ENCODE measurements around the gene HPSE2.

Gene HPSE2

DNA sequence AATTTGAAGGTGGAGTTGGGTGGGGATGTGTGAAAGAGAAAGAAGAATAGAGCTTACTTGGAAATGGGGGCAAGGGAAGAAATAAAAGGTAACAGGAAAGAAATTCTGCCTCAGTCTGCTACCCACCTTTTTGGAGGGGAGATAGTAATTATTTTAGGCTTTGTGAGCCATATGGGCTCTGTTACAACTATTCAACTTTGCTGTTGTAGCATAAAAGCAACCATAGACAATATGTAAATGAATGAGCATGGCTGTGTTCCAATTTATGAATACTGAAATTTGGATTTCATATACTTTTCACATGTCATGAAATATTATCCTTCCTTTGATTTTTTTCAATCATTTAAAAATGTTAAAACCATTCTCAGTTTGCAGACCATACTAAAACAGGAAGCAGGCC is 176.9 kb downstream of the HPSE2 start:
- Histone ChIP-seq H3K27me3 (ENCODE audit: control insufficient read depth, insufficient read depth, low read length) (no peaks in the 10 kb centered on the region), H3K9me3 (ENCODE audit: control insufficient read depth, low read depth, low read length) (no peaks in the 10 kb centered on the region), H3K27ac (ENCODE audit: low read length) (no peak overlapping the region), H3K4me1 (ENCODE audit: control insufficient read depth, low read depth, low read length) (no peaks in the 10 kb centered on the region), H3K36me3 (ENCODE audit: control insufficient read depth, low read depth, low read length) (no peaks in the 10 kb centered on the region), H3K9ac (ENCODE audit: low read length) (no peak overlapping the region), H3K4me3 (ENCODE audit: low read length) (no peak overlapping the region)

DNA sequence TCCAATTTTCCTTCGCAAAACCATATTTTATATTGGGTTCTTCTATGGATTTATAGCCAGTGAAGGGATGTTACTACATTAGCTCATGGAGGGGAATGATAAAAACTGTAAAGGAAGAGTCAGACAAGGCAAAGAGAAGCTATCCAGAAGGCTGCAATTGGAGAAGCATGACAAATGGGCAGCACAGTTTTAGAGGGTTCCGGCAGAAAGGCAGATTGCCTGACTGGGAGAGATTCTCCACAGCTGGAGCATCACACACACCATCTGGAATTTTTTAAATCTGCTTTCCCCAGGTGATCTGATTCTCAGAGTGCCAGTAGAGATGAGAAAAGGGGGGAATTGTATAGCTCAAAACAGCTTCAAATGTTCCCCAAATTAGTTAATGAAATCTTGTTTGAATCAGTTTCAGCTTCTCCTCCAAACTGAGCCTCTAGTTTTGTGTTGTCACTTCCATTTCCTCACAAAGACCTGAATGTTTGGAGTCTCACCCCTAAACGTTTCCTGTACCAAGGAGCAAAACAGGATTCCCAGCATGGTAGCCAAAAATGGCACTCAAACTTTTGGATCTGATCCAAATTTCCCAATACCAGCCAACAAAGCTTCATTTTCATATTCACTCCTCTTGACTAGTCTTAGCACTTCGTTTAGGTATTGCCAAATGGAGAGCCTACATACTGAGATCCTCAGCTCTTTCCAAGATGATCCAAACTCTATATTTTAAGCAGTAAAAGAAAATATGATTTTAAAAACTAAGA is 177.5 kb downstream of the HPSE2 start:
- H3K4me3 ChIP-seq (ENCODE audit: low read length): no peak overlapping the region
- no peaks in the 10 kb centered on the region for H3K9me3 ChIP-seq (ENCODE audit: control insufficient read depth, low read depth, low read length)
- no peaks in the 10 kb centered on the region for H3K4me1 ChIP-seq (ENCODE audit: control insufficient read depth, low read depth, low read length)
- H3K27me3 ChIP-seq (ENCODE audit: control insufficient read depth, insufficient read depth, low read length): no peaks in the 10 kb centered on the region
- no peaks in the 10 kb centered on the region for H3K36me3 ChIP-seq (ENCODE audit: control insufficient read depth, low read depth, low read length)
- no peak overlapping the region for H3K27ac ChIP-seq (ENCODE audit: low read length)
- H3K9ac ChIP-seq (ENCODE audit: low read length): no peak overlapping the region

DNA sequence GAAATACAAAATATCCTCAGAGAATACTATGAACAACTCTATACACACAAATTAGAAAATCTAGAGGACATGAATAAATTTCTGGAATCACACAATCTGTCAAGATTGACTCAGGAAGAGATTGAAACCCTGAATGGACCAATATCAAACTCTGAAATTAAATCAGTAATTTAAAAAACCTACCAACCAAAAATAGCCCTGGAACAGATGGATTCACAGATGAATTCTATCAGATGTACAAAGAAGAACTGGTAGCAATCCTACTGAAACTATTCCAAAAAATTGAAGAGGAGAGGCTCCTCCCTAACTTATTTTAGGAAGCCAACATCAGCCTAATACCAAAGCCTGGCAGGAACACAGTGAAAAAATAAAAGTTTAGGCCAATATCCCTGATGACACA is 190.0 kb downstream of the HPSE2 start:
- H3K9ac ChIP-seq (ENCODE audit: low read length): no peak overlapping the region
- no peaks in the 10 kb centered on the region for H3K27me3 ChIP-seq (ENCODE audit: control insufficient read depth, insufficient read depth, low read length)
- H3K27ac ChIP-seq (ENCODE audit: low read length): no peak overlapping the region
- H3K4me3 ChIP-seq (ENCODE audit: low read length): no peak overlapping the region
- no peaks in the 10 kb centered on the region for H3K36me3 ChIP-seq (ENCODE audit: control insufficient read depth, low read depth, low read length)
- H3K4me1 ChIP-seq (ENCODE audit: control insufficient read depth, low read depth, low read length): no peaks in the 10 kb centered on the region
- H3K9me3 ChIP-seq (ENCODE audit: control insufficient read depth, low read depth, low read length): peaks cover 17% of the 10 kb centered on the region

DNA sequence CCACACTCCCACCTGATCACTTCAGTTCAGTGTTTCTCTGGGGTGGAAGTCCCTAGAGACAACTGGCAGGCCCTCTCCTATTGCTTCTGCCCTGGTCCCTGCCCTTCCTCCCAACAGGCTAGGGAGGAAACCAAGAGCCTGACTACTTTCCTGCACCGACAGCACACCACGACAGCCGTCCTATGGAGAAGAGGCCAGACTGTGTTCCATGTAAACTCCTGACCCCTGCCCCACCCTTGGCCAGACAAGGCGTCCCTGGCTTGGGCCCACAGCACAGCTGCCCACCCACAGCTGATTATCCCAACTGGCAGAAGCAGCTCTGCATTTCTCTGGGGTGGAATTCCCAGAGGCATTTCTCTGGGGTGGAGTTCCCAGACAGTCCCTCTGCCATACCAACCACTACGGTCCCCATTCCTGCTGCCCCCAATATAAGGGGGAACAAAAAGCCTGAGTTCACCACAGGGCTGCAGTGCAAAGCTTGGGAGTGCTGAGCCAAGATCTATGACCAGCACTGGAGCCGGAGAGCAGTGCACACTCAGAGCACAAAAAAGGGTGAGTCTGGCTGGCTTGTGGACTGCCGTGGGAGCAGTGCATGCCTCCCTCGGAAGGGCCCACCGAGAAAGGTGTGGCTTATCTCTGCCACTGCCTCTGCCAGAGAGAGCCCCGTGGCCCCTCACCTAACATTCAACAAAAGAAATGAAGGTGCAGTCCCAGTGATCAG is 193.4 kb downstream of the HPSE2 start:
- Histone ChIP-seq H3K27me3 (ENCODE audit: control insufficient read depth, insufficient read depth, low read length) (no peaks in the 10 kb centered on the region), H3K4me3 (ENCODE audit: low read length) (no peak overlapping the region), H3K4me1 (ENCODE audit: control insufficient read depth, low read depth, low read length) (no peaks in the 10 kb centered on the region), H3K36me3 (ENCODE audit: control insufficient read depth, low read depth, low read length) (no peaks in the 10 kb centered on the region), H3K9ac (ENCODE audit: low read length) (no peak overlapping the region), H3K9me3 (ENCODE audit: control insufficient read depth, low read depth, low read length) (peaks cover 17% of the 10 kb centered on the region), H3K27ac (ENCODE audit: low read length) (no peak overlapping the region)

DNA sequence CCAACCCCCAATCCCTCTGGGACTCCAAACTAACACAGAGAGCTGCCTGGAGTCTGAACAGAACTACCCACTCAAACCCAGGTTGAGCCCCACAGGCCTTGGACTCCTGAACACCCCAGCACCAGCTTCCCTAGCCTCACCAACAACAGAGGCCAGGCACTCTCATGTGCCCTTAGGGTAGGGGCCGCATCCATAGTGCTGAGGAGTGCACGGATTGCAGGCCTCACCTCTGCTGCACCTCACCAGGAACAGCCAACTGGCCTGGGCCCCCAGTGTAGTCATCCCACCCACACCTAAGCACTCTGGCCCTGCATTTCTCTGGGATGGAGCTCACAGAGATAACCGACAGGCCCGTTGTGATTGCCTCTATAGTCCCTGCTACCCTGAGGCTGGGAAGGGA is 194.2 kb downstream of the HPSE2 start:
- peaks cover 17% of the 10 kb centered on the region for H3K9me3 ChIP-seq (ENCODE audit: control insufficient read depth, low read depth, low read length)
- no peak overlapping the region for H3K27ac ChIP-seq (ENCODE audit: low read length)
- no peaks in the 10 kb centered on the region for H3K4me1 ChIP-seq (ENCODE audit: control insufficient read depth, low read depth, low read length)
- H3K4me3 ChIP-seq (ENCODE audit: low read length): no peak overlapping the region
- no peak overlapping the region for H3K9ac ChIP-seq (ENCODE audit: low read length)
- H3K27me3 ChIP-seq (ENCODE audit: control insufficient read depth, insufficient read depth, low read length): no peaks in the 10 kb centered on the region
- no peaks in the 10 kb centered on the region for H3K36me3 ChIP-seq (ENCODE audit: control insufficient read depth, low read depth, low read length)

DNA sequence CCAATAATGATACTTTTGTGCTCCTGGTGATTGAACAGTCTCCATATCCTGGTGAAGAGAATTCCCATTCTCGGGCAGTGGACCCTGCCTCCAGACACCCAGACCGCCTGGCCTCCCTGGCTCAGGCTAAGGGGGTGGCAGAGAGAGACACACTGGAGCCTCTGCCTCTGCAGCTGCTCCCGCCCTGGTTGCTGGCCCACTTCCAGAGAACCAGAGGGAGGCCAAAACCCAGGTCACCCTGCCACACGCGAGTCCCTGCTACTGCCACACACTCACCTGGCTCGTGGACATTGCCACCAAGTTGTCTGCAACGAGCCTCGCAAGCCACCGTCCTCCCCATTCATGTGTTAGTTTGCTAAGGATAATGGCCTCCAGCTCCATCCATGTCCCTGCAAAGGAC is 221.8 kb downstream of the HPSE2 start:
- H3K9ac ChIP-seq (ENCODE audit: low read length): no peak overlapping the region
- no peaks in the 10 kb centered on the region for H3K4me1 ChIP-seq (ENCODE audit: control insufficient read depth, low read depth, low read length)
- no peaks in the 10 kb centered on the region for H3K27me3 ChIP-seq (ENCODE audit: control insufficient read depth, insufficient read depth, low read length)
- H3K4me3 ChIP-seq (ENCODE audit: low read length): no peak overlapping the region
- no peaks in the 10 kb centered on the region for H3K9me3 ChIP-seq (ENCODE audit: control insufficient read depth, low read depth, low read length)
- H3K36me3 ChIP-seq (ENCODE audit: control insufficient read depth, low read depth, low read length): no peaks in the 10 kb centered on the region
- H3K27ac ChIP-seq (ENCODE audit: low read length): no peak overlapping the region

DNA sequence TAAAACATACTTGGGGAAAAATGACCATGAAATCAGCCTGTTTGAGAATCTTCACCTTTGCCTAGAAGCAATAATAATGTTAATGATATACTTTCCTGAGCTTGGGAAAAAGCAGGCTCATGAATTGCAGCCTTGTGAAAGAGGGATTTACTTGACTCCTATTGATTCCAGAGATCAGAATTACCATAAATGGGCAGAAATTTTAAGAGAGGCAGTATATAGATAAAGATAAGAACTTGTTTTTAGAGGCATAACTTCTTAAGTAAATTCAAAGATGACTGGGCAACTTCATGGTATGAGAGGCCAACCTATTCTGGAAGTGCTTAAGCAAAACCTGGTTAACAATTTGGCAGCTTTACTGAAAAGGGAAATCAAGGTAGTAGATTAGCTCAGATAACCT is 225.4 kb downstream of the HPSE2 start:
- Histone ChIP-seq H3K4me3 (ENCODE audit: low read length) (no peak overlapping the region), H3K27me3 (ENCODE audit: control insufficient read depth, insufficient read depth, low read length) (no peaks in the 10 kb centered on the region), H3K9ac (ENCODE audit: low read length) (no peak overlapping the region), H3K9me3 (ENCODE audit: control insufficient read depth, low read depth, low read length) (no peaks in the 10 kb centered on the region), H3K4me1 (ENCODE audit: control insufficient read depth, low read depth, low read length) (no peaks in the 10 kb centered on the region), H3K27ac (ENCODE audit: low read length) (no peak overlapping the region), H3K36me3 (ENCODE audit: control insufficient read depth, low read depth, low read length) (no peaks in the 10 kb centered on the region)

DNA sequence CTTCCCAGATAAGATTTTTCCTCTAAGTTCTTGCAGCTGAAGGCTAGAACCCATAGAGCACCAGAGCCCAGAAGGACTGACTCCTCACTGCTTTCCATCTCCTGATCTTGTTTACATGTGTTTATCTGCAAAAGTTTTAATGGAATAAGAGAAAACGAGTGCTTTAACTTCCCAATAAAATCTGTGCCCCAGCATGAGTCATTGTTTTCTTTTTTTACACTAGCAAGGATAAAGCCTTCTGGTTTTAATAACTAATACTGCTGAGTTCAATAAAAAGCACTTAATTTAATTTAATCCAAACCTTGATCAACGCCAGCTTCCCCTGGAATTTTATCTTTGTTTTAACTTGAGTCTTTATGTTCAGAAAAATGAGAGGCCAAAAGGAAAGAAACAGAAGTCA is 227.6 kb downstream of the HPSE2 start:
- Histone ChIP-seq H3K4me3 (ENCODE audit: low read length) (no peak overlapping the region), H3K27ac (ENCODE audit: low read length) (no peak overlapping the region), H3K4me1 (ENCODE audit: control insufficient read depth, low read depth, low read length) (no peaks in the 10 kb centered on the region), H3K9me3 (ENCODE audit: control insufficient read depth, low read depth, low read length) (no peaks in the 10 kb centered on the region), H3K9ac (ENCODE audit: low read length) (no peak overlapping the region), H3K27me3 (ENCODE audit: control insufficient read depth, insufficient read depth, low read length) (no peaks in the 10 kb centered on the region), H3K36me3 (ENCODE audit: control insufficient read depth, low read depth, low read length) (no peaks in the 10 kb centered on the region)

DNA sequence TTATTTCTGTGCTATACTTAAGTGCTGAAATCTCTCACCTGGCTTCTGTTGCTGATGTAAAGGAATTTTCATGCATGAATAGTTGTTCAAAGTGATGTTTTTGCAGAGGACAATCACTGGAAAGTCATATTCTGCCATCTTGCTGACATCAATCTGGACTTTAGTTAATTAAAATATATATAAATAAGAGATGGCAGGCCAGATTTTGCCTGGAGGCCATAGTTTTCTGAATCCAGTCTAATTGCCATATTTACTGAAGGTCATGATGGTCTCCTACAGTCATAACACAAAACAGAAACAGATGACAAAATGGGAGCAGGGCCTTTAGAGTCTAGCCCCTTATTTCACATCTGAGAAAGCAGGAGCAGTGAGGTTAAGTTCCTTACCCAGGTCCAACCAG is 228.2 kb downstream of the HPSE2 start:
- no peak overlapping the region for H3K27ac ChIP-seq (ENCODE audit: low read length)
- H3K36me3 ChIP-seq (ENCODE audit: control insufficient read depth, low read depth, low read length): no peaks in the 10 kb centered on the region
- H3K9me3 ChIP-seq (ENCODE audit: control insufficient read depth, low read depth, low read length): no peaks in the 10 kb centered on the region
- H3K9ac ChIP-seq (ENCODE audit: low read length): no peak overlapping the region
- no peaks in the 10 kb centered on the region for H3K27me3 ChIP-seq (ENCODE audit: control insufficient read depth, insufficient read depth, low read length)
- H3K4me1 ChIP-seq (ENCODE audit: control insufficient read depth, low read depth, low read length): no peaks in the 10 kb centered on the region
- H3K4me3 ChIP-seq (ENCODE audit: low read length): no peak overlapping the region

DNA sequence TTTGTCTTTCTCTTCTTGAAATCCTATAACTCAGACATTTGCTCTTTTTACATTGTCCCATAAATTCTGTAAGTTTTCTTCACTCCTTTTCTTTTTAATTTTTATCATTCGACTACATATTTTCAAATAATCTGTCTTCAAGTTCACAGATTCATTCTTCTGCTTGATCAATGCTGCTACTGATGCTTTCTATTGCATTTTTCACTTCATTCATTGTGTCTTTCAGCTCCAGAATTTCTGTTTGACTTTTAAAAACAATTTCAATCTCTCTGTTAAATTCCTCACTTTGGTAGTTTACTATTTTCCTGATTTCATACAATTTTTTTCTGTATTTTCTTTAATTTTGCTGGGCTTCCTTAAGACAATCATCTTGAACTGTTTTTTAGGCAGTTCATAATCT is 230.4 kb downstream of the HPSE2 start:
- H3K9ac ChIP-seq (ENCODE audit: low read length): no peak overlapping the region
- H3K27me3 ChIP-seq (ENCODE audit: control insufficient read depth, insufficient read depth, low read length): no peaks in the 10 kb centered on the region
- H3K36me3 ChIP-seq (ENCODE audit: control insufficient read depth, low read depth, low read length): no peaks in the 10 kb centered on the region
- no peak overlapping the region for H3K27ac ChIP-seq (ENCODE audit: low read length)
- no peaks in the 10 kb centered on the region for H3K9me3 ChIP-seq (ENCODE audit: control insufficient read depth, low read depth, low read length)
- H3K4me1 ChIP-seq (ENCODE audit: control insufficient read depth, low read depth, low read length): no peaks in the 10 kb centered on the region
- H3K4me3 ChIP-seq (ENCODE audit: low read length): no peak overlapping the region

DNA sequence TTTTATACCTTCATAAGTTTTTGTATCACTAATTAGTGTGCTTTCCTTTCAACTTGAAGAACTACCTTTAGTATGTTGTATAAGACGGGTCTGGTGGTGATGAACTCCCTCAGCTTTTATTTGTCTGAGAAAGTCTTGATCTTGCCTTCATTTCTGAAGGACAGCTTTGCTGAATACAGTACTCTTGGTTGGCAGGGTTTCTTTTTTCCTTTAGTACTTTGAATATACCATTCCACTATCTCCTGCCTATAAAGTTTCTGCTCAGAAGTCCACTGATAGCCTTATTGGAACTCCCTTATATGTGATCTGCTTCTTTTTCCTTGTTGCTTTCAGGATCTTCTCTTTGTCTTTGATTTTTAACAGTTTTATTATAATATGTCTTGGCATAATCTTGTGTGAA is 230.9 kb downstream of the HPSE2 start:
- Histone ChIP-seq H3K4me1 (ENCODE audit: control insufficient read depth, low read depth, low read length) (no peaks in the 10 kb centered on the region), H3K4me3 (ENCODE audit: low read length) (no peak overlapping the region), H3K36me3 (ENCODE audit: control insufficient read depth, low read depth, low read length) (no peaks in the 10 kb centered on the region), H3K27me3 (ENCODE audit: control insufficient read depth, insufficient read depth, low read length) (no peaks in the 10 kb centered on the region), H3K9ac (ENCODE audit: low read length) (no peak overlapping the region), H3K9me3 (ENCODE audit: control insufficient read depth, low read depth, low read length) (no peaks in the 10 kb centered on the region), H3K27ac (ENCODE audit: low read length) (no peak overlapping the region)

DNA sequence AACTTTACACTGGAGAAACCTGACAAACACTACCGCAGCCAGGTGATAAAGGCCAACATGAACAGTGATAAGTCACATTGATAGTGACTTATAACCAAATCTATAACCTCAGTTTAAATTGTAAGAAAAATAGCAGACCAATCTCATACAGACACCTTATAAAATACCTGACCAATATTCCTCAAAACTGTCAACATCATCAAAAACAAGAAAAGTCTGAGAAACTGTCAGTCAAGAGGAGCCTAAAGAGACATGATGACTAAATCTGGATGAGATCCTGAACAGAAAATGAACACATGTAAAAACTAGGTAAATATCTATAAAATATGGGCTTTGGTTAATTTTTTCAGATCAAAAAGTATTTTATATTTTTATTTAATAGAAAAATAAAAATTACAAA is 233.3 kb downstream of the HPSE2 start:
- H3K9ac ChIP-seq (ENCODE audit: low read length): no peak overlapping the region
- no peaks in the 10 kb centered on the region for H3K36me3 ChIP-seq (ENCODE audit: control insufficient read depth, low read depth, low read length)
- no peaks in the 10 kb centered on the region for H3K4me1 ChIP-seq (ENCODE audit: control insufficient read depth, low read depth, low read length)
- no peaks in the 10 kb centered on the region for H3K9me3 ChIP-seq (ENCODE audit: control insufficient read depth, low read depth, low read length)
- H3K27me3 ChIP-seq (ENCODE audit: control insufficient read depth, insufficient read depth, low read length): no peaks in the 10 kb centered on the region
- H3K27ac ChIP-seq (ENCODE audit: low read length): no peak overlapping the region
- H3K4me3 ChIP-seq (ENCODE audit: low read length): no peak overlapping the region

Measured in iPS-18a (cell line).